HPDE6-E6E7 (cell line): ENCODE data around the gene BMP8A.
"Not testable (repeated sequence)": the region's sequence is repeated elsewhere in the genome, so short reads cannot be mapped to it uniquely, and the experiment has no call there.

ENCODE experiments used
- DNase-seq: peaks from one replicate; pipeline ENCODE4 v3.0.0; 2011; ENCODE audit warnings: missing footprints; ENCODE audit errors: extremely low spot score

BMP8A gene

DNA sequence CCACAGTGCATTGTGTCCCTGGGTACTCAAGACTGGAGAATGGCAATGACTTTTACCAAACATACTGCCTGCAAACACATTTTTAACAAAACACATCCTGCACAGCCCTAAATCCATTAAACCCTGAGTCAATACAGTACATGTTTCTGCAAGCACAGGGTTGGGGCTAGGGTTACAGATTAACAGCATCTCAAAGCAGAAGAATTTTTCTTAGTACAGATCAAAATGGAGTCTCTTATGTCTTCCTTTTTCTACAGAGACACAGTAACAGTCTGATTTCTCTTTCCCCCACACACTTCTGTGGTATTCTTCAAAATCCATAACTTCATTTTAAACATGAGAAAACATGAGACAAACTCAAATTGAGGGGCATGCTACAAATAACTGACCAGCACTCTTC, 13.9 kb downstream of the BMP8A start:
- DNase-seq, result no peak

DNA sequence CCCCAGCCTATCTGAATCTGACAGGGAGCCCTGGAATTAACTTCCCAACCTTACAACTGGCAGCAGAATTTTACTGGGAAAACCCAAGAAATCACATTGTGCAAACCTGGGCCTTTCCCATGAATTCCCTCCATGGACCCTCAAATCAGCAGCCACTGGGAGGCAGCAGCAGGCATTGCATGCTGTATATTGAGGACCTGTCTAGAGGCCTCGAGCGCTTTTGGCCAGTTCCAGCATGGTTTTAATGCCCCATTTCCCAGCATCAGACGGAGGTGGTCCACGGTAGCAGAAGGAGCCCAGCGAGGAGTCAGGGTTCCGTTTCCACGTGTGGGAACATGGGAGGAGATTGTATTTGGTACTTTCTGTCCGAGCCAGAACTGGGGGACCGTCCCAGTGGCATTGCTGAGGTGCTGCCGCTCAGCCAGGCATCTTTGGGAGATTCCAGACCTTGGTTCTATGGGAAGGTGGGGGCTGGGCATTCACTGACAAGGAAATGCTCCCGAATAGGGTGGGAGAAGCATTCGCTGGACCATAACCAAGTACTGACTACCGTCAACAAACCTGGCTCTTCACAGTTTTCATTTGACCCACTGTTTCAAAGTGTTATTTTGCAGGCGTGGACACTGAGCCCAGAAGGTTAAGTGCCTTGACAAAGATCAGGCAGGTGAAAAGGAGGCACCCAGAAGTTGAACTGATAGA, 15.9 kb downstream of the BMP8A start:
- no peak for DNase-seq

DNA sequence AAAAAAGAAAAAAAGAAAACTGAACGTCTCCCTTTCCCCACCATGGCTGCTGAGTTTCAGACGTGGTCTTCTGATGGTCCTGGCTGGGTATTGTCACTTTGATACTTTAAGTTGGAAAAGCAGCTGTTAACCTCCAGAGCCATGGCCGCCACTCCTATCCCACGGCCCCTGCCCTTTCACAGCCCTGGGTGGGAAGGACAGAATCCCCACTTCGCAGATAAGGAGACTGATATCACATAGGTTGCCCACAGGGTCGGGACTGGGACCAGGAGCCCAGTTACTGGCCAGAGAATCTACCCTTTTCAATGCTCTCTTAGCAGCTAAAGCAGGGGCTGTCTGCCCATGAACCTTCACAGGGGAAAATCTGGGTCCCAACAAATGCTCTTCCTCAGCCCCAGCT, 16.8 kb downstream of the BMP8A start:
- no peak for DNase-seq

DNA sequence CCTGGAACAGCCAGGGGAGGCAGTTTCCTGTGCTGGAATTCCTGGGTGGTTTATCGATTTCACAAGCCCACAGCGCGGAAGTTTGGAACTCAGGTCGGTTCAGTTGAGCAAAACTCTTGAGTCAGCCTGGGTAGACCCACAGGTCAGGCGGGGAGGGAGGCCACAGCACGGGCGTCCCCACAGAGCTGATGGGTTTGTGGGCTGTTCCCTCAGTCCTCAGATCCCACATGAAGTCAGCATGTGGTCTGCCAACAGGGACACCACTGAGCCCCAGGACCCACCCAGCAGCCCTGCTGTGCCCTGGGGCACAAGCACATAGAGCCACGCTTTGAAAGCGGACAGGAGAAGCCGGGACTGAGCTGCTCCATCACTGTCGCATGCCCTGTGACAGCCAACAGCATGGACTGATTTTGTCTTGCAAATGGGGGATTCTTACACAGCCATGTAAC, 17.4 kb downstream of the BMP8A start:
- DNase-seq, result no peak

DNA sequence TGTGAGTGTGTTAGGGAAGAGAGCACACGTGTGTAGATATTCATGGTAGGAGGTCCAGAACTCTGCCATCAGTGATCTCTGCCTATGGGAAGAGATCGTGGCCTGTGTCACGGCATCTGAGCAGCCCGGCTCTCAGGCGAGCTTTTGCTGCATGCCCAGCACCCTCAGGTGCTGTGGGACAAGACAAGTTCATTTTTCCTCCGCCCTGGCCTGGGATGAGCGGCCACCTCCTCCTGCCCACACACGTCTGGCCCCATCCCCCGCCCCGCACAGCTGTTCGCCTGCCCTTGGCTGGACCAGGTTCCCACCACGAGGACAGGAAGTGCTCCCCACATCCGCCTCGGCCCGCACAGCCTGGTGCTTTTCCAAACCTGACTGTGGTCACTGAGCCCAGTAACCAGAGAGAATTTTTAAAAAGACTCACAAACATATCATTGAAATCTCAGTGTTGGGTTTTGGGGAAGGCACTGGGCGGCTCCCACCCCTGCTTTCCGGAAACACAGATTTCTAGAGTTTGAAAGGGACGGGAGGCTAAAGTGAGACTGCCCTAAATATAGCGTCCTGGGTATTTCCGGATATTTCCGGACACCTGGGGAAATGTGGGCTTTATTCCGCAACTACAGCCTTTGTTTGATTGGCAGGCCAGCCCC, 18.0 kb downstream of the BMP8A start:
- DNase-seq, result no peak

DNA sequence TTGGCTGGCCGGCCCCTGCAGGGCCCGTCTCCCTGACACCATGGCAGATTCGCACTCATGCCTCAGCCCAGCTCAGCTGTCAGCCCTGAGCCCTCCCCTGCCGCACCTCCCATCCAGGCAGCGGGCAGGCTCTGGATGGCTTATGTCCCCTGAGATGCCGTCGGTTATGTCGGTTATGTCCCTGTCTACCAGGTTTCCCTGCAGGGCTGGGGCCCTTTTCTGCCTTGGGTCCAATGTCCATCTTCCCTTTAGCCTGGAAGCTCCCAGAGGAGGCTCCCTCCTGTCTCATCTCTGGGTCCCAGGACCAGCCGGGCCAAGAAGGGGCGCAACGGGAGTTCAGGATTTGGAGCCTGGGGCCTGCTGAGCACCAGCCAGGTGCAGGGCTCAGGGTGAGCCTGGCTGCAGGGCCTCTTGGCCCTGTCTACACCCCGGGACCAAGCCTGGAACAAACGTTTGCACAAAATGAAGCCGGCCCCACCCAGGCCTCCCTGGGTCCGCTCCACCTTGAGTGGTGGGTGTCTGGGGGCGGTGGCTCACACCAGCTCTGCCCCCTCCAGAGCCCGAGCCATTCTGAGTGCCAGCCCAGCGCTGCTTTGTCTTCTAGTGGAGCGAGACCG, 19.2 kb downstream of the BMP8A start:
- DNase-seq, result not testable (repeated sequence)

DNA sequence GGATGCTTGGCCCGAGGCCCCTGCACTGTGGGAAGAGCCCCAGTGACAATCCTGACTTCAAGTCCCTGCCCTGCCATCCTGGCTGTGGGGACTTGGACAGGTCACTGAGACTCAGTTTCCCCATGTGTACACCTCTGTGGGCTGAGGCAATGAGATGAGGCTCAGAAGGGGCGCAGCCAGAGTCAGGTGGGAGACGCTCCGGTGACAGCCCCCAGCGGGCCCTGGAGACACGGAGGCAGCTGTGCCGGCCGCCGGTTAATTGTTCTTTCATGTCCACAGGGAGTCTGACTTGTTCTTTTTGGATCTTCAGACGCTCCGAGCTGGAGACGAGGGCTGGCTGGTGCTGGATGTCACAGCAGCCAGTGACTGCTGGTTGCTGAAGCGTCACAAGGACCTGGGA, 20.0 kb downstream of the BMP8A start:
- not testable (repeated sequence) for DNase-seq

DNA sequence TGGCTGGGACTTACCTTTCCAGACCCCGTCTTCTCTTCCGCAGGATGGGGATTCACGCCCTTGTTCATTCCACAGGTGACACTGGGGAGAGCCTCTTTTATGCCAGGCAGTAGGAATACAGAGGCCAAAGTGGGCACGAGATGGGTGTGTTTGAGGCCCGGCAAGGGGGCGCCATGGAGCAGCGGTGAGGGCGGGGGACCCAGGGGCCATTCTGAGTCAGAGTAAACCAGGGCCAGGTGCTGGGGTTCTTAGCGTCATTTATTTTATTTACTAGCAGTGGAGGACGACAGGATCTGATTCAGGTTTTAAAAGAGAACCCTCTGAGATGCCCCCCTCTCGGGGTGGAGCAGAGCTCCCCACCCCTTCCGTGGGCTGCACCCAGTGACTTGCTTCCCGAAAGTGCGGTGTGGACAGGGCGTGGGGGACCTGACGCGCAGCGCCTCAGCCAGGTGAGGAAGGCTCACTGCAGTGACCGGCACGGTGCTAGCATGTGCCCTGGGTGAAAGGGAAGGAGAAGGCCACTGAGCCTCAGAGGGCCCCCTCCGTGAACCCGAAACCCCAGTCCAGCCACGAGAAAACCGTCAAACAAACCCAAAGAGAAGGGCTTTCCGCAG, 20.9 kb downstream of the BMP8A start:
- DNase-seq, result not testable (repeated sequence)

DNA sequence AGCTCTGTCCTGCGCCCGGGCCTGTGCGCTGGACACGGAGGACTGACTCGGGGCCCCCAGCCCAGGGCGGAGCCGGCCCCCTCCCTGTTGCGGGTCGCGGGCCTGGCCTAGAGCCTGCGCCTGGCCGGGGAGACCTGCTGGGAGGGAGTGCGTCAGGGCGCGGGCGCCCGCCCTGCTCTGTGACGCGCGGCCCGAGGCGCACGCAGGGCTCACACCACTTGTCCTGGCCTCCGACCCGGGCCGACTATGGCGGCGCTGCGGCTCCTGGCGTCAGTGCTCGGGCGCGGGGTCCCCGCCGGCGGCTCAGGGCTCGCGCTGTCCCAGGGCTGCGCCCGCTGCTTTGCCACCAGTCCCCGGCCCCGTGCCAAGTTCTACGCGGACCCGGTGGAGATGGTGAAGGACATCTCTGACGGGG, 23.3 kb downstream of the BMP8A start:
- not testable (repeated sequence) for DNase-seq

DNA sequence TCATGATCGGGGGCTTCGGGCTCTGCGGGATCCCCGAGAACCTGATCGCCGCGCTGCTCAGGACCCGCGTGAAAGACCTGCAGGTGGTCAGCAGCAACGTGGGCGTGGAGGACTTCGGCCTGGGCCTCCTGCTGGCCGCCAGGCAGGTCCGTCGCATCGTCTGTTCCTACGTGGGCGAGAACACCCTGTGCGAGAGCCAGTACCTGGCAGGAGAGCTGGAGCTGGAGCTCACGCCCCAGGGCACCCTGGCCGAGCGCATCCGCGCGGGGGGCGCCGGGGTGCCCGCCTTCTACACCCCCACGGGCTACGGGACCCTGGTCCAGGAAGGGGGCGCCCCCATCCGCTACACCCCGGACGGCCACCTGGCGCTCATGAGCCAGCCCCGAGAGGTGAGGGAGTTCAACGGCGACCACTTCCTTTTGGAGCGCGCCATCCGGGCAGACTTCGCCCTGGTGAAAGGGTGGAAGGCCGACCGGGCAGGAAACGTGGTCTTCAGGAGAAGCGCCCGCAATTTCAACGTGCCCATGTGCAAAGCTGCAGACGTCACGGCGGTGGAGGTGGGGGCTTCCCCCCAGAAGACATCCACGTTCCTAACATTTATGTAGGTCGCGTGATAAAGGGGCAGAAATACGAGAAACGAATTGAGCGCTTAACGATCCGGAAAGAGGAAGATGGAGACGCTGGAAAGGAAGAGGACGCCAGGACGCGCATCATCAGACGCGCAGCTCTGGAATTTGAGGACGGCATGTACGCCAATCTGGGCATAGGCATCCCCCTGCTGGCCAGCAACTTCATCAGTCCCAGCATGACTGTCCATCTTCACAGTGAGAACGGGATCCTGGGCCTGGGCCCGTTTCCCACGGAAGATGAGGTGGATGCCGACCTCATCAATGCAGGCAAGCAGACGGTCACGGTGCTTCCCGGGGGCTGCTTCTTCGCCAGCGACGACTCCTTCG, 24.0 kb downstream of the BMP8A start:
- DNase-seq, result not testable (repeated sequence)

DNA sequence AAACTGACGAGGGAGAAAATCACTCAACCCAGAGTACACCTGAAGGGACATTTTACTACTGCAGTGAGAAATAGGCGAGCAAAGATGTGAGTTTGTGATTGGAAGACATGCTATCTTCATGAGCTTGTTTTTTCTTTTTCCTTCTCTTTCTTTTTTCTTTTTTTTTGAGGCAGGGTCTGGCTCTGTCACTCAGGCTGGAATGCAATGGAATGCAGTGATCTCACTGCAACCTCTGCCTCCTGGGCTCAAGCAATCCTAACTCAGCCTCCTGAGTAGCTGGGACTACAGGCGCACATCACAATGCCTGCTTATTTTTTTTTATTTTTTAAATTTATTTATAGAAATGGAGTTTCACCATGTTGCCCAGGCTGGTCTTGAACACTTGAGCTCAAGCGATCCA, 25.4 kb downstream of the BMP8A start:
- DNase-seq, result not testable (repeated sequence)

DNA sequence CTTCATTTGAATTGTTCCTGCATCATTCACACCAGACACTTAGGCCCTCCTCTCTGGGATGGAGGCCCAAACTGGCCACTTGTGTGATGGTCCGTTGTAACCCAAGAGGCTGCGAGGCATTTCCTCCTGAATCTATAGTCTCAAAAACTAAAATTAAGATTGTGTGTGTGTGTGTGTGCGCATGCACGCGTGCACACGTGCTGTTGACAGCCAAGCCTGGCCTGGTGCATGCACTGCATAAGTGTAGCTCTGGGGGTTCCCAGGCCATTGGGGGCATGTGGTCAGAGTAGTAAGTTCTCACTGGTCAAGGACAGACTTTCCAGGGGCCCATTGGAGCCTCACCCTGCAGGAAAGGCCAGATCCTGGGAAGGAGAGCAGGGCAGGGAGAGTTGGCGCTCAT, 26.5 kb downstream of the BMP8A start:
- not testable (repeated sequence) for DNase-seq

DNA sequence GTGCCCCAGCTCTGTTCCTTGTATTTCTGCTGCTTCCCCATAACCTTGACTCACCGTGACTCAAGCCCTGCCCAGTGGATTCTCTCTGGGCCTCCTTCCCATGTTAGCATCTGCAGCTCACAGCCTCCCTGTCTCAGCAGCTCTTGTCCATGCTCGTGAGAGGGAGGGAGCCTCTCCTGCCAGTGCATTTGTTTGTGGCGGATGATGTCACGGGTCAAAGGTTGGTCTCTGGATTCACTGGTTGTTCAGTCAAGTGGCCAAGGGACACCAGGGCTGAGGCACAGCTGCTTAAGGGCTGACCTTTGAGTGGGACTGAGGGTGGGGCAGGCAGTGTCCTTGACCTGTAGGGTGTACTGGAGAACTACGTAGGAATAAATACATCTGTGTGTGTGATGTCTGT, 27.9 kb downstream of the BMP8A start:
- not testable (repeated sequence) for DNase-seq

DNA sequence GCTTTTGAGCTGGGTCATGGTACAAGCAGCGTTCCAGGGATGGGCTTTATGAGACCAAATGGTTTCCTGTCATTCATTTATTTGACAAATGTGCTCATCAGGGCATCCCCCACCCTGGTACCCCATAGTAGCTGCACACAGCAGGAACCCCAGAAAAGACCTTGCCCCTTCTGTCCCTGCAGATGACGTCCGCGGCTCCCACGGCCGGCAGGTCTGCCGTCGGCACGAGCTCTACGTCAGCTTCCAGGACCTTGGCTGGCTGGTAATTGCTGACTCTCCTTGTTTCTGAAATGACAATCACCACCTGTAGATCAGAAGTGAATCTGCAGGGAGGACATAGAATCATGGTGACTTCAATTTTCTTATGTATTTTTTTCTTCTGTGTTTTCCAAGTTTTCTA, 30.8 kb downstream of the BMP8A start:
- not testable (repeated sequence) for DNase-seq

DNA sequence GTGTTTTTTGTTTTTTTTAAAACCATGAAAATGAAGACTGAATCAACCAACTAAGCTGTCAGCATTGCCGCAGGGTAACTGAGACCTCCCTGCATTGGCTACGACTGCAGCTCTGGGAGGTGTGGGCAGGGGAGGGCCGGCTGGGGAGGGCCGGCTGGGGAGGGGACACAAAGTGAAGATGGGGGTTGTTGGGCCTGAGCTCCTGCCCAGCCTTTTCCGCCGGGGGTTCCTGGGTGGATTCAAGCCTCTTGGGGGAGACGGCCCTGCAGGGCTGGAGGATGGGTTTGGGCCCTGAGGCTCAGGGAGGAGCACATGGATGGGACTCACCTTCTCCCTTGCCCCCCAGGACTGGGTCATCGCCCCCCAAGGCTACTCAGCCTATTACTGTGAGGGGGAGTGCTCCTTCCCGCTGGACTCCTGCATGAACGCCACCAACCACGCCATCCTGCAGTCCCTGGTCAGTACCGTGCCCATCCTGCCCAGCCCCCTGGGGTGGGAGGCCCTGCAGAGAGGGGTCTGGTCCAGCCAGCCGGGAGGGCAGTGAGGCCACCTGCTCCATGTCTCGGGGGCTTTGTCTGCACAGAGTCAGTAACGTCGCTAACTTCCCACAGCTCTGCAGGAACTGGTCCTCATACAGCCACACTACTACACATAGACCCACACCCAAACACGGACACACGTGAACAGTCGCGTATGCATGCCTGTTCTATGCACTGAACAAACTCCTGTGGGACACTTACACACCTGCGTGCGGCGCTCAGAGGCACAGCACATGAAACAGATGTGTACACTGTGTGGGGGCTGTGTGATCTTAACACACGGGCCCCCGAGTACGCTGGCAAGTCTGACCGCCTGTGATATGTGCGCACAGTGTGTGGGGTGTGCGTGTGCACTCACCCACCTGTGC, 31.5 kb downstream of the BMP8A start:
- DNase-seq, result no peak

DNA sequence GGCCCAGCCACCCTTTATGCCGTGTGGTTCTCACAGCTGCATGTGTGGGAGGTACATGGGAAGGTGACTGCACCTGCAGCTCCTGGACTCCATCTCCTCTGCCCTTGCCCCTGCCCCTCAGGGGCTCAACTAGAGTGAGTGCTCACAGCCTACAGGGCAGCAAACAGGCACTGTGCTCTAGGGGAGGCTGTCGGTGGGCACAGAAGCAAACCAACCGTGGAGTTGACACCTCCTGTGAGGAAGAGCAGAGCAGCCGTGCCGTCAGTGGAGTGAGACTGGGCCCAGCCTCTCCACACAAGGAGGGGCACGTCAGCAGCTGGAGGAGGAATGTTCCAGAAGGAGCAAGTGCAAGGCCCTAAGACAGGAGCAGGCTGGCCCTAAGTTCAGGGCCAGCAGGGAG, 32.7 kb downstream of the BMP8A start:
- DNase-seq, result no peak

DNA sequence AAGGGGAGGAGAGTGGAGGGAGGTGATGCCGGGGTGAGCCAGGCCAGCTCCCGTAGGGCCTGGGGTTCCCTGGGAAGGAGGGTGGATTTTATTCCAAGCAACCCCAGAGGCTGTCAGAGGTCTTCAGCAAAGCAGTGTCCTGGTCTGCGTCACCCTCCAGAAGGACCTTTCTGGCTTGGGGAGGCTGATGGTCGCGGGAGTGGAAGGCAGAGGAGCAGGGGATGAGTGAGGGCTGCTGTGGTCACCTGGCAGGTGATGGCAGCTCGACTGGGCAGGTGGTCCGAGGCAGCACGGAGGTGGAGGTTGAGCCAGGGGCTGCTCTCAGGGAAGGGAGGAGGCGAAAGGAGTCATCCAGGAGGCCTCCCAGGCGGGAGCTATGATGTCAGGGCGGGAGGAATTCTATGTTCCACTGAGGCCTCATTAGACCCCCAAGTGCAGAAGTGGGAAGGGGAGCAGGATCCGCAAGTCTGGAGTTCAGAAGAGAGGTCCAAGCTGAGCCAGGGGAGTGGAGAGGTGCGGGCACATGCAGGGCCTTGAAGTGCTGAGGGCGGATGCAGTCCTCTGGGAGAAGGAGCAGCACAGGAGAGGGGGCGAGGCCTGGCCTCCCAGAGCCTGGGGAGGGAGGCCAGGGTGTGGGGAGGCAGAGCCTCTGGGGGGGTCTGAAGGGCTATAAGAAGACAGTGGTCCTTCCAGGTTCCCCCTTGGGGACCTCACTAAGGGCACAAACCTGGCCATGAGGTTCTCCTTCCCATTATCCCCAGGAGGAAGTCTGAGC, 33.3 kb downstream of the BMP8A start:
- DNase-seq, result no peak

DNA sequence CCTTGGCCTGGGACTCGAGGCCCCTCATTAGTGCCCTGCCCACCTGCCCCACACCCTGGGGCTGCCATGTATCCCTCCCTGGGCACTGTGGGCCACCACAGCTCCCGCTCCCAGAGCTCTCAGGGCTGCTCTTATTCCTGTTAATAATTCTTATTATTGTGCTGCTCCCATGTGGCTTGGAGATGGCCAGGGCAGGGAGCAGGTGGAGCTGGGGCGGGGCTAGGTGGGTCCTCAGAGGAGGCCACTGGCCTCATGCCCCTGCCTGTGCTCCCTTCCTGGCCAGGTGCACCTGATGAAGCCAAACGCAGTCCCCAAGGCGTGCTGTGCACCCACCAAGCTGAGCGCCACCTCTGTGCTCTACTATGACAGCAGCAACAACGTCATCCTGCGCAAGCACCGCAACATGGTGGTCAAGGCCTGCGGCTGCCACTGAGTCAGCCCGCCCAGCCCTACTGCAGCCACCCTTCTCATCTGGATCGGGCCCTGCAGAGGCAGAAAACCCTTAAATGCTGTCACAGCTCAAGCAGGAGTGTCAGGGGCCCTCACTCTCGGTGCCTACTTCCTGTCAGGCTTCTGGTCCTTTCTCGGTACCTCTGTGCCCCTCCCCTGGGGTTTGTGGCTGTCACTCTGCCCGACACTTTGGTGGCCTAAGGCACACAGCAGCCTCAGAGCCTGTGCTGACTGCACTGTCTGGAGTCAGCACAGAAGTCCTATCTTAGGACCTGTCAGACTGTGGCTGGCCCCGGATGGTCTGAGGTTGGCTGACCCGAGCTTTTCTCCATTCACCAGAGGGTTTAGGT, 34.1 kb downstream of the BMP8A start:
- DNase-seq, result no peak
